HEK293 (cell line): ENCODE measurements around the gene RAD51AP1.

Experiments
- CTCF ChIA-PET: fragments of 350-600 bp; formaldehyde crosslinking; extraction: SDS; loops from one replicate; lab custom pipeline; 2021; ENCODE audit warnings: antibody characterized with exemption; lab: Yijun Ruan, JAX
- POLR2A ChIA-PET: fragments of 300-600 bp; formaldehyde crosslinking; extraction: SDS; loops from one replicate; lab custom pipeline; 2020; ENCODE audit warnings: antibody characterized with exemption, inconsistent platforms; lab: Yijun Ruan, JAX
- H3K27ac ChIP-seq: fragments of 200-500 bp; sonication (Bioruptor generic); 2 replicates; pipeline ENCODE4 v1.5.1; 2014; ENCODE audit warnings: low read depth, low read length, control low read depth, inconsistent platforms; ENCODE audit errors: extremely low read depth
- H3K36me3 ChIP-seq, 2 experiments: fragments of 200-500 bp in 1 of 2; sonication (Bioruptor generic) in 1 of 2; 1 replicate in 1 of 2; 2 replicates in 1 of 2; pipeline ENCODE4 v1.5.1; 2014 to 2017; ENCODE audit warnings: inconsistent platforms in 2 of 2, low read length in 2 of 2; ENCODE audit not compliant: control insufficient read depth in 2 of 2, insufficient read depth in 1 of 2
- H3K4me1 ChIP-seq: fragments of 200-500 bp; sonication (Bioruptor generic); 2 replicates; pipeline ENCODE4 v1.5.1; 2014; ENCODE audit warnings: mild to moderate bottlenecking, low read length, inconsistent platforms; ENCODE audit not compliant: control insufficient read depth, insufficient read depth
- H3K4me3 ChIP-seq: 2 replicates; pipeline ENCODE4 v1.5.1; 2011; ENCODE audit warnings: low read depth, mild to moderate bottlenecking, control low read depth, low read length, moderate library complexity
- H3K9me3 ChIP-seq: fragments of 200-500 bp; sonication (Bioruptor generic); 2 replicates; pipeline ENCODE4 v1.5.1; 2014; ENCODE audit warnings: low read depth, low read length, inconsistent platforms; ENCODE audit not compliant: control insufficient read depth, insufficient read depth
- KLF7 ChIP-seq: fragments of 450-650 bp; formaldehyde crosslinking; IDR thresholded peaks from 2 replicates; pipeline ENCODE4 v1.5.1; 2016; ENCODE audit warnings: missing biosample characterization, missing genetic modification characterization, borderline replicate concordance
- MZF1 ChIP-seq: fragments of 450-650 bp; formaldehyde crosslinking; IDR thresholded peaks from 2 replicates; pipeline ENCODE4 v1.5.1; 2017; ENCODE audit warnings: missing biosample characterization, missing genetic modification characterization, borderline replicate concordance
- PRDM1 ChIP-seq: fragments of 450-650 bp; formaldehyde crosslinking; IDR thresholded peaks from 2 replicates; pipeline ENCODE4; 2016; ENCODE audit warnings: missing biosample characterization, missing genetic modification characterization
- ZBTB17 ChIP-seq: fragments of 450-650 bp; formaldehyde crosslinking; IDR thresholded peaks from 2 replicates; pipeline ENCODE4 v1.5.1; 2016; ENCODE audit warnings: missing biosample characterization, missing genetic modification characterization
- ZNF114 ChIP-seq: fragments of 450-650 bp; formaldehyde crosslinking; IDR thresholded peaks from 2 replicates; pipeline ENCODE4 v1.5.0; 2017; ENCODE audit warnings: missing biosample characterization, missing genetic modification characterization
- ZNF155 ChIP-seq: fragments of 450-650 bp; formaldehyde crosslinking; IDR thresholded peaks from 2 replicates; pipeline ENCODE4 v1.5.1; 2016; ENCODE audit warnings: missing biosample characterization, missing genetic modification characterization
- ZNF202 ChIP-seq: fragments of 450-650 bp; formaldehyde crosslinking; IDR thresholded peaks from 2 replicates; pipeline ENCODE4 v1.5.1; 2016; ENCODE audit warnings: missing biosample characterization, missing genetic modification characterization, borderline replicate concordance
- ZNF211 ChIP-seq: fragments of 450-650 bp; formaldehyde crosslinking; IDR thresholded peaks from 2 replicates; pipeline ENCODE4 v1.5.1; 2016; ENCODE audit warnings: low read depth, missing biosample characterization, missing genetic modification characterization
- ZNF221 ChIP-seq: fragments of 450-650 bp; formaldehyde crosslinking; IDR thresholded peaks from 2 replicates; pipeline ENCODE4 v1.5.1; 2017; ENCODE audit warnings: missing biosample characterization, missing genetic modification characterization, borderline replicate concordance
- ZNF501 ChIP-seq: fragments of 450-650 bp; formaldehyde crosslinking; IDR thresholded peaks from 2 replicates; pipeline ENCODE4 v1.5.1; 2016; ENCODE audit warnings: missing biosample characterization, missing genetic modification characterization
- ZNF513 ChIP-seq: fragments of 450-650 bp; IDR thresholded peaks from 2 replicates; pipeline ENCODE4 v1.5.1; 2018; ENCODE audit warnings: missing biosample characterization, missing genetic modification characterization
- ZNF600 ChIP-seq: fragments of 450-650 bp; formaldehyde crosslinking; IDR thresholded peaks from 2 replicates; pipeline ENCODE4 v1.5.1; 2016; ENCODE audit warnings: missing biosample characterization, missing genetic modification characterization
- ZNF658 ChIP-seq: fragments of 450-650 bp; formaldehyde crosslinking; IDR thresholded peaks from 2 replicates; pipeline ENCODE4; 2016; ENCODE audit warnings: missing biosample characterization, missing genetic modification characterization
- ZNF692 ChIP-seq: fragments of 450-650 bp; formaldehyde crosslinking; IDR thresholded peaks from 2 replicates; pipeline ENCODE4 v1.5.1; 2016; ENCODE audit warnings: missing biosample characterization, missing genetic modification characterization
- ZNF791 ChIP-seq: fragments of 450-650 bp; formaldehyde crosslinking; IDR thresholded peaks from 2 replicates; pipeline ENCODE4 v1.5.1; 2016; ENCODE audit warnings: missing biosample characterization, missing genetic modification characterization
- TF ChIP-seq, protein P1 (sequence below): fragments of 450-650 bp; formaldehyde crosslinking; IDR thresholded peaks from 2 replicates; pipeline ENCODE4 v1.5.1; 2016; ENCODE audit warnings: missing biosample characterization, missing genetic modification characterization
- TF ChIP-seq, protein P2 (sequence below): fragments of 450-650 bp; formaldehyde crosslinking; IDR thresholded peaks from 2 replicates; pipeline ENCODE4; 2016; ENCODE audit warnings: missing biosample characterization, missing genetic modification characterization

RAD51AP1 gene

GRCh38 chr12:4604684-4605193 is 66.0 kb downstream of the RAD51AP1 start (continued):
- peak; percentile 96 for TF ChIP-seq ZNF600 (tag by site-specific recombination)
- no peak for TF ChIP-seq ZNF202
- TF ChIP-seq MZF1 (tag by site-specific recombination), result peak; percentile 56; the same call in 1 of the 2 replicates
- peak; percentile 46; the same call in 1 of the 2 replicates for TF ChIP-seq ZNF501 (tag by site-specific recombination)
- TF ChIP-seq ZNF221, result no peak
- TF ChIP-seq ZNF692 (tag by site-specific recombination), result peak; percentile 48; the same call in 1 of the 2 replicates
- TF ChIP-seq ZBTB17 (tag by site-specific recombination), result peak; percentile 80
- TF ChIP-seq, protein P1, sequence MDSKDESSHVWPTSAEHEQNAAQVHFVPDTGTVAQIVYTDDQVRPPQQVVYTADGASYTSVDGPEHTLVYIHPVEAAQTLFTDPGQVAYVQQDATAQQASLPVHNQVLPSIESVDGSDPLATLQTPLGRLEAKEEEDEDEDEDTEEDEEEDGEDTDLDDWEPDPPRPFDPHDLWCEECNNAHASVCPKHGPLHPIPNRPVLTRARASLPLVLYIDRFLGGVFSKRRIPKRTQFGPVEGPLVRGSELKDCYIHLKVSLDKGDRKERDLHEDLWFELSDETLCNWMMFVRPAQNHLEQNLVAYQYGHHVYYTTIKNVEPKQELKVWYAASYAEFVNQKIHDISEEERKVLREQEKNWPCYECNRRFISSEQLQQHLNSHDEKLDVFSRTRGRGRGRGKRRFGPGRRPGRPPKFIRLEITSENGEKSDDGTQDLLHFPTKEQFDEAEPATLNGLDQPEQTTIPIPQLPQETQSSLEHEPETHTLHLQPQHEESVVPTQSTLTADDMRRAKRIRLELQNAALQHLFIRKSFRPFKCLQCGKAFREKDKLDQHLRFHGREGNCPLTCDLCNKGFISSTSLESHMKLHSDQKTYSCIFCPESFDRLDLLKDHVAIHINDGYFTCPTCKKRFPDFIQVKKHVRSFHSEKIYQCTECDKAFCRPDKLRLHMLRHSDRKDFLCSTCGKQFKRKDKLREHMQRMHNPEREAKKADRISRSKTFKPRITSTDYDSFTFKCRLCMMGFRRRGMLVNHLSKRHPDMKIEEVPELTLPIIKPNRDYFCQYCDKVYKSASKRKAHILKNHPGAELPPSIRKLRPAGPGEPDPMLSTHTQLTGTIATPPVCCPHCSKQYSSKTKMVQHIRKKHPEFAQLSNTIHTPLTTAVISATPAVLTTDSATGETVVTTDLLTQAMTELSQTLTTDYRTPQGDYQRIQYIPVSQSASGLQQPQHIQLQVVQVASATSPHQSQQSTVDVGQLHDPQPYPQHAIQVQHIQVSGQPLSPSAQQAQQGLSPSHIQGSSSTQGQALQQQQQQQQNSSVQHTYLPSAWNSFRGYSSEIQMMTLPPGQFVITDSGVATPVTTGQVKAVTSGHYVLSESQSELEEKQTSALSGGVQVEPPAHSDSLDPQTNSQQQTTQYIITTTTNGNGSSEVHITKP (tag by site-specific recombination), result peak; percentile 85

GRCh38 chr12:4607056-4607455 is 68.4 kb downstream of the RAD51AP1 start:
- Histone ChIP-seq H3K9me3 (no peaks in the 10 kb centered on the region), H3K36me3 (peaks cover 4 to 22% of the 10 kb centered on the region in 2 experiments; a peak in 1 of 3 replicates), H3K27ac (no peak overlapping the region), H3K4me1 (no peaks in the 10 kb centered on the region), H3K4me3 (no peak overlapping the region)
- TF ChIP-seq ZNF791, result no peak
- no peak for TF ChIP-seq KLF7 (tag by site-specific recombination)
- TF ChIP-seq, protein P2, sequence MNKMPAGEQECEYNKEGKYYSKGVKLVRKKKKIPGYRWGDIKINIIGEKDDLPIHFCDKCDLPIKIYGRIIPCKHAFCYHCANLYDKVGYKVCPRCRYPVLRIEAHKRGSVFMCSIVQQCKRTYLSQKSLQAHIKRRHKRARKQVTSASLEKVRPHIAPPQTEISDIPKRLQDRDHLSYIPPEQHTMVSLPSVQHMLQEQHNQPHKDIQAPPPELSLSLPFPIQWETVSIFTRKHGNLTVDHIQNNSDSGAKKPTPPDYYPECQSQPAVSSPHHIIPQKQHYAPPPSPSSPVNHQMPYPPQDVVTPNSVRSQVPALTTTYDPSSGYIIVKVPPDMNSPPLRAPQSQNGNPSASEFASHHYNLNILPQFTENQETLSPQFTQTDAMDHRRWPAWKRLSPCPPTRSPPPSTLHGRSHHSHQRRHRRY (tag by site-specific recombination), result no peak
- TF ChIP-seq PRDM1 (tag by site-specific recombination), result no peak
- TF ChIP-seq ZNF658 (tag by site-specific recombination), result no peak
- no peak for TF ChIP-seq ZNF513
- no peak for TF ChIP-seq ZNF114 (tag by site-specific recombination)
- TF ChIP-seq ZNF211 (tag by site-specific recombination), result no peak
- no peak for TF ChIP-seq ZNF155 (tag by site-specific recombination)
- ChIA-PET POLR2A (interaction anchor here (1.1 kb wide), 1 partner anchor 166 kb away, joined by 4 read pairs; no protein-coding TSS in a partner anchor), CTCF (interaction anchor here (0.6 to 0.9 kb wide), 2 partner anchors 80 to 159 kb away, joined by 3 read pairs; no protein-coding TSS in a partner anchor)
